GM19372 (cell line): ENCODE data around the gene ROS1.
"Not testable (repeated sequence)": the region's sequence is repeated elsewhere in the genome, so short reads cannot be mapped to it uniquely, and the experiment has no call there.

Source experiments
- ATAC-seq: cut with Tn5 transposase; IDR thresholded peaks from one replicate; pipeline ENCODE4 v1.9.1; 2021; ENCODE audit warnings: mild to moderate bottlenecking, low read depth, moderate library complexity; ENCODE audit not compliant: unreplicated experiment

Gene ROS1

DNA sequence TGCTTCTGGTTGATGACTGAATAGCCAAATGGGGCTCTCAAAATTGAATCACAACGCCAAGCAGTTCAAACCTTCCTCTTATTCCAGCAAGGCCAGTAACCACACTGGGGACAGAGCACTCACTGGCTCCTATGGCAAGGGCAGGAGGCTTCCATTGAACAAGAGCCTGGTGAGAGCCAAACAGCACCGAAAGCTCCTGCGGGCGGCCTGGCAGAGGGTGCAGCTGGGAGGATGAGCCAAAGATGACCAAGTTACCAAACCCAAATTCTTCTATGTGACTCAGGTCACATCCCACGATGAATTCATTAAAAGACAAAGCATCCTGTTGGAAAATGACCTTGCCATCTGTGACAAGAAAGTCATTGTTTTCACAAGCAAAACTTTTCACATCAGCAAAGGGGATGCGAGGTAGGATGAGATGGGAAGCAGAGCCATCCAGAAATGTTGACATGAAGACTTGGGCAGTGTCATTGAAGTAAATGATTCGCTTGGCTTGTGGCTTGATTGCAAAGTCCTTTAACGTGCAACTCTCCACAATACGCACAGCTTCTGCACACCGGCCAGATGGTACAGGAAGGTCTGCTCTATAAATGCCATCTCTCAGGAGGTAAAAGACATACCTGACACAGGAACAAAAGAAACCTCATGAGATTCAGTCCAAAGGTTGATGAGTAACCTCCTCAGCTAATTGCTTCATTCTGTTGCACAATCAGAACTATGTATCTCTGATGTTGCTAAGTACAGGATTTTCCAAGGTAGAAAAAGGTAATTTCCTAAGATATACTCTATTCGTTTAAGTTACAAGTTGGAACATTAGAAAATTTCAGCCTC, 36.3 kb downstream of the ROS1 start:
- ATAC-seq, result no peak

DNA sequence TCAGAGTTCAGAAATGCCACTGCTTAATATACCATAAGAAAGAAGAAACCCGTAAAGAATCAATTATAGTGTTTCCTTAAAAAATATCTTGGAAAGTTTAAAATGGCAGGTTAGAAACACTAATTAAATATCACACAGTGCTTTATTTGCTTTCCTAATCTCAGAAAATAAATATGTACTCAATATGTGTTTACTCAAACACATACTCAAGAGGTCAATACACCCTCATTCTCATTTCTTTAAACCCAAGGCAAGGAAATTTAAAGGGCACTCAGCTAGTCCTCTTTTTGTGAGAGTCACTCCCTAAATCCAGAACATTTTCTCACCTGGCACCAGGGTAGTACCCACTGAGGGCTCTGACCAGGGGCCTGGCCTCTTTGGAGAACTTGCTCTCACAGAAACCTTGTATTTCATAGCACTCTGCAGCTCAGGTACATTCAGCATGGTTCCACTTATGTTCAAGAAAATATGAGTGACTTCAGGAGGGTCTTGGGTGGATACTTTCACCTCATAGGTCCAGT, 38.2 kb downstream of the ROS1 start:
- ATAC-seq, result no peak

DNA sequence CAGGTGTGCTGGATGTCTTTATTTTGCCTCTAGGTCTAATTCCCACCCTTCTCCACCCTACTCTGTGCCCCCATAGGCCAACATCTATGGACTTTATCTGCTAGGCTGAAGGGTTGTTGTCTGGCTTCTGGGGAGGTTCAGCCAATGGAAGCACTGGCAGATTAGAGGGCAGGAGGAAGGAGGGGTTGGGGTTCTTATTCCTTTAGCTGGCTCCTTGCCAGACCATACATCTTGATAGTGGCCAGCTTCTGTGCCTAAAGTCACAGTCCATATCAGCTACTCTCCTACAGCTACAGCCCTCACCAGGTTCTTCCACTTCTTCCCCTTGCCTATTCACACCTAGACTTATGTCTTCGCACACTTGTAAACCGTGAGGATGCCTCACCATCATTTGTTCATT, 41.1 kb downstream of the ROS1 start:
- ATAC-seq, result no peak

DNA sequence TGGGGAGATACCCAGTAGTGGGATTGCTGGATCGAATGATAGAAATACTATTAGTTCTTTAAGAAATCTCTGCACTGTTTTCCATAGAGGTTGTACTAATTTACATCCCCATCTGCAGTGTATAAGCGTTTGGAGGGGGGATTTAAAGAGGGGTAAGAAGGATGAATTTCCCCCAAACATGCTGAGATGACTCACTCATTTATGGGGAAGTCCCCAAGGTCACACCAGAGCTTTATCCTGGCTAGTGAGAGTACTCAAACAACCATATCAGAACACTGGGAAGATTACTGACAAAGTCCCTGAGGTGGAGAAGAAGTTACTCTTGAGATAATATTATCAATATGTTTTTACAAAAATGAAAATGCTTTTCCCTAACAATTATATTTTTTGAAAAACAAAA, 44.0 kb downstream of the ROS1 start:
- no peak for ATAC-seq

DNA sequence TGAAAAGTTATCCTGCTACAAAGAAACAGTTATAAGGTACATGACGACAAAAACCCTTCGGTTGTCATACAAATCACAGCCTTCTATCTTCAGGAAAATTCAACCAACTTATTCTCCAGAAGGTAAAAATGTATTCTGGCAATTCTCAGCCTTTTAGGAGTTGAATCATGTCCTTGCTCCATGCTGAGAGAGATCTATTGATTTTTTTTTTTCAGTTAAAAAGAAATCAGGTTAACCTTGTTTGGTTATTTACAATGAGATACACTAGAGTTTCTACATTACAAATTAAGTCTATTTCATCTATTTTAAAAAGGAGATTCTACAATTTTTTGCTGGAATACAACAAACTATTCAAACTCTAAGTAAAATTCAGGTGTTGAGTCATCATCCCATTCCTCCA, 45.4 kb downstream of the ROS1 start:
- no peak for ATAC-seq

DNA sequence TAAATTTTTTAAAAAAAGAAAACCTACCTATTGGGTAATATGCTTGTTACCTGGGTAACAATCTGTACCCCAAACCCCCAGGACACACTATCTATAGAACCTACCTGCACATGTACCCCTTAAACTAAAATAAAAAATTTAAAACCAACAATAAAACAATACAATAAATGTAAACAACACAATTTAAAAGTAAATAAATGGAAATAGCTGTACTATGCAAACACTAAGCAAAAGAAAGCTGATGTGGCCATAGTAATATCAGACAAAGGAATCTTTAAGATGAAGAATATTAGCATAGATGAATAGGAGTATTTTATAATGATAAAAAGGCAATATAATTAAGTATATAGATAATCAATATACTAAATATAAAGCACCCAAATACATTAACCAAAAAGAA, 50.3 kb downstream of the ROS1 start:
- no peak for ATAC-seq

DNA sequence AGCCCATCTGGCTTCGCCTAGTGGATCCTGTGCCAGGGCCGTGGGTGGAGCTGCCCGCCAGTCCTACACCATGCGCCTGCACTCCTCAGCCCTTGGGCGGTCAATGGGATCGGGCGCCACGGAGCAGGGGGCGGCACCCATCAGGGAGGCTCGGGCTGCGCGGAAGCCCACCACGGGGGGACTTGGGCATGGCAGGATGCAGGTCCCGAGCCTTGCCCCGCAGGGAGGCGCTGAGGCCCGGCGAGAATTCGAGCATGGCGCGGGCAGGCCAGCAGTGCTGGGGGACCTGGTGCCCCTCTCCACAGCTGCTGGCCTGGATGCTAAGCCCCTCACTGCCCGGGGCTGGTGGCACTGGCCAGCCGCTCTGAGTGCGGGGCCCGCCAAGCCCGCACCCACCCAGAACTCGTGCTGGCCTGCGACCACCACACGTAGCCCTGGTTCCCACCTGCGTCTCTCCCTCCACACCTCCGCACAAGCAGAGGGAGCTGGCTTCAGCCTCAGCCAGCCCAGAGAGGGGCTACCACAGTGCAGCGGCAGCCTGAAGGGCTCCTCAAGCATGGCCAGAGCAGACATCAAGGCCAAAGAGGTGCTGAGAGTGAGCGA, 52.4 kb downstream of the ROS1 start:
- no peak for ATAC-seq

DNA sequence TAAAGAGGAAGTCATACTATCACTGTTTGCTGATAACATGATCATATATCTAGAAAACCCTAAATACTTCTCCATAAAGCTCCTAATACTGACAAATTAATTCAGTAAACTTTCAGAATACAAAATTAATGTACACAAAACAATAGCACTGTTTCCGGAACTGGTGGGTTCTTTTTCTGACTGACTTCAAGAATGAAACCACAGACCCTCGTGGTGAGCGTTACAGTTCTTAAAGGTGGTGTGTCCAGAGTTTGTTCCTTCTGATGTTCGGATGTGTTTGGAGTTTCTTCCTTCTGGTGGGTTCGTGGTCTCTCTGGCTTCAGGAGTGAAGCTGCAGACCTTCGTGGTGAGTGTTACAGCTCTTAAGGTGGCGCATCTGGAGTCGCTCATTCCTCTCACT, 53.5 kb downstream of the ROS1 start:
- ATAC-seq, result not testable (repeated sequence)

DNA sequence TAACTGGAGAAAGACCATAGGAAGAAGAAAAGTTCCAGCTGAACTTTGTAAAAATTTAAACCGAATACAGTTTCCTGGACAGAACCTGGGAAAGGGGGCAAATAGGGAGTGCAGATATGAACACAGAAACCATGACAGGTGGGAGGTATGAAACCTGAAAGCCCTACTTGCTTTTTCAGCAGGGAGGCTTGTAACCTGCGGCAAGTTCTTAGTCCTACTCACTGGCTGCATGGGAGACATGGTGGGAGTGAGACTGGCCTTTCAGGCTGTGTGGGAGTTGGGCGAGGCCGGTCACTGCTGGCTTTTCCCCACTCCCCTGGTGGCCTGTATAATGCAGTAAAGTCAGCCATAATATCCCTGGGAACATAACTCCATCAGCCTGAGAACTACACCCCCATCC, 54.2 kb downstream of the ROS1 start:
- no peak for ATAC-seq

DNA sequence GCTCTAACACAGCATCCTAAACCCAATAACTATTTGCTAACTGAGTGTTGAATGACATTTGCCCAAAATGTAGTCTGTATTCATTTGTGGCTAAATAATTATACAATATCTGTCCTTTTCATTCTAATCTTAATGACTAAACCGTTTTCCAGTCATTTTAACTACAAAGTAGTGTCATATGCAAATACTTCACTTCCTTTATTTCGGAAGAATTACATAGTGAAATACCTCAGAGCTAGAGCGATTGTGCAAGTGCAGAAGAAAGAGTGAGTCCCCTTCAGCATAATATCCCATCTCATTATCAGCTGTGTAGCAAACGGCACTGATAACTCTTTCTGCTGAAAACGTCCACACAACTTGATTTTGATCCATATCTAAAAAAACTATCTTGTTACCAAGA, 66.2 kb downstream of the ROS1 start:
- no peak for ATAC-seq

DNA sequence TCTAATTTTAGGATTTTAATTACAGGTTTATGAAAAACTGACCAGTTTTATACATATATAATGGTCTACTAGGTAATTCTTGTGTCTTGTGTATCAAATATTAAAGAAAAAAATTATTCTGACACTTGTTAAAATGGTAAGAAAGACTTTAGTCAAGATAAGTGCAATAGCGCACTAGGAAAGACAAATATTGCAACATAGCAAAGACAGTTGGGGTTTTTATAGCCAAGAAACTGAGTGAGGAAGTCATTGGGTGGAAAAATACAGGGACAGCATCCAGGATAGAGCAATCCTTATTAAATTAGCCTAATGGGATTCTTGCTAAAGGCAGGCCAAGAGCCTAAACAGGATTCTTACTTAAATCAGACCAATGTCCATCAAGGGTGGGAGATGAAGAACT, 71.1 kb downstream of the ROS1 start:
- ATAC-seq, result no peak

DNA sequence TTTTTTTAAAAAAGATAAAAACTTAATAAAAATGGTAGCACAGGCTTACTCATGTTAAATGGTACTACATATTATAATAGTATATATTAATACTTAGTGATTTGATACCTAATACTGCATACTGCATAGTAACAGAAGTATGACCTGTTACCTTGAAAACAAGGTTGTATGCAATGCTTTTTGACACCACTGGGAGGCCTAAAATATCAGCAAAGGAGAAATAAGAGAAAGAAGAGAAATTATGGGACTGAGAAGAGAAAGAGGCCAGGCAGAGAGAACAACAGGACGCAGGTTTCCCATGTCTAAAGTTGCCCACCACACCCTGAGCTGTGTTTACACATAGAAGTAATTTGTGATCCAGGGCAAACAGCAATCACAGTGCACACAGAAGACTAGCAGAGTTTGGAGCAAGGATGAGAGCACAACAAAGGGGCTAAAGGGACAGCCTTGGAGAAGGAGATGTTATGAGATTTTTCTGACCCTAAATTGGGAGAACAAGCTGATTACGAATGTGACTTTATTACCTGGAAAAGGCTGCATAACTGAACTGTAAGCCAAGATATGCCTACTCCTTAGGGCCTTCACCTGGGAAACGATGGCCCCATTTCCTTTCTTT, 73.2 kb downstream of the ROS1 start:
- peak; percentile 77 for ATAC-seq

DNA sequence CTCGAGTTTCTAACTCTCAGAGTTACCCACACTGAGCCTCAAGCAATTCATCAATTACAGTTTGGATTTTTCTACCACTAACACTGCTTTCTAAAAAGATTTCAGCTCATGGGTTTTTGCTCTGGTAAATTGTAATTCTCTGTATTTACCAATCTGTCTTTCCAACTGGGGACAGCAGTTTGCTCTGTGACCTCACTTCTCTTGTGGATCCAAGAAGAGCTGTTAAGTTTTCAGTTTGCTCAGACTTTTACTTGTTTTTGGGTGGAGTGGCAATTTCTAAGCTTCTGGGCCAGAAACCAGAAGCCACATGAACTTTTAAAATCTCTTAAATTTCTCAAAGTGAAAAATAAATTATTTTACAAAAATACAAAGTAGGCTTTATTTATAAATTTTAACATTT, 74.2 kb downstream of the ROS1 start:
- no peak for ATAC-seq

DNA sequence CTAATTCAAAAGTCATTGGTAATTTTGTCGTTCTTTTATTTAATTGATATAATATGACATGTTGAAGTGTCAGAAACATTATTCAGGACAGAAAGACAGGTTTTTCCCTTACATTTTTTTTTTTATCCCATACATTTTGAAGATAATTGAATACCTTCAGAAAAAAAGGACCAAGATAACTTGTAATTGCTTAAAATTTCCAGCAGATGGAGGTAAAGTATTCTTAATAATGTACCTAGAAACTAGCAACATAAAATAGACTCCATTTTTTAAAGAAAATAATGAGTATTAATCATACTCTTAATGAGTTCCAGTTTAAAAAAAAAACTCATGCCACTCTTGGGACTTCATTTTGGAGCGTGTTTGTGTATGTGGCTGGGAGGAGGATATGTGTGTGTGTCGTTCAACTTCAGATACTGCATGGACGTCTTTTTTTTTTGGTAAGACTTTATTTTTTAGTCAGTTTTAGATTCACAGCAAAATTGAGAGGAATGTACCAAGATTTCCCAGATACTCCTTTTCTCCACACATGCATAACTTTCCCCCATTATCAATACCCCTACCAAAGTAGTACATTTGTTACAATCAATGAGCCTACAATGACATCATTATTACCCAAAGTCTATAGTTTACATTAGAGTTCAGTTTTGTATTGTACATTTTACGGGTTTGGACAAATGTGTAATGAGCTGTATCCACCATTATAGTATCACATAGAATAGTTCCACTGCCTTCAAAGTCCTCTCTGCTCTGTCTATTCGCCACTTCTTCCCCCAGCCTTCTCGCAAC, 79.4 kb downstream of the ROS1 start:
- ATAC-seq, result no peak

DNA sequence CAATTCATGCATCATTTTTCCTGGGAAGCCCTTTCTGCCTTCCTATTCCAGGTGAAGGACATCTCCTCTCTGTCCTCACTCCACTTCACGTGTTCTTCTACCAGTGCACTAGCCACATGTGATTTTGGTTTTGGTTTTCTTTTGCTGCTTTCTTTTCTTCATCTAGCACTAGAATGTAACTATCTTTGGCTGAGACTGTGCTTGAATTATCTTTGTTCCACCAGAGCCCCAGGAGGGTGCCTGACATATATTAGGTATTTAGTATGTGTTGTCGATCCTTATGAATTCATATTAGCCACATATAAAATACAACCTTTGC, 80.5 kb downstream of the ROS1 start:
- no peak for ATAC-seq

DNA sequence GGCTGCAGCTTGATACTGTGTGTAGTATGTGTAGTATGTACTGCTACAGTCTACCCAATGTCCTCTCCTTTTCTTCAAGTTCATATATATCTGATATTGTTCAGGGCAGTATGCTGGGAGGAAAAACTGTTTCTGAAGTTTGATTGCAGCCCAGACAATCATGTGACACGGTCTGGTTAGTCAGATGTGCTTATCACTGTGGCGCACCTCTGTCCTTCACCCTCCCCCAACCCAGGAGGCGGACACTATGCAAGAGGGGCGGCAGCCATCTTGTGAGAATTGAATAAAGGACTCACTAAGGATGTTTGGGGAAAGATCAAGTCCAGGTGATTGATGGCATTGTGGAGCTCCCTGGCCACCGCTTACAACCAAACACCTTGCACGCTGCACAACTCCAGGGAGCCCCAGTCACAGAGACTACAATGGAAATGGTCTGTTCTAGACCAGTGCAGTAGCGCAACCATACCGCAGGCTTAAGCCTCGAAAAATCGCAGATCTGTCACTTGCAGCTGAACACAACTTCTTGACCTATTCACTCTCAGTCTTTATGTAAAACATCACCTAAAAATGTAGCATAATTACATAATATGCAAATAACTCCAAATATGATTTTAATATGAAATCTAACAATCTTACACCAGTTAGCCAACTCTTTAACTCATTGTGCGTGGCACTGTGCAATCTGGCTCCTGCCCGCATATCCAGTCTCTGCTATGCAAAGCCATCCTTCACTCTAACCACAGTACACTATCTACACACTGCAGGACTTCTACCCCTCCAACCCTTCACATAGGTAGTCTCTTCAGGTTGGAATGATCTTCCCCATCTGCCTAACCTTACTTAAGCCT, 81.1 kb downstream of the ROS1 start:
- no peak for ATAC-seq

DNA sequence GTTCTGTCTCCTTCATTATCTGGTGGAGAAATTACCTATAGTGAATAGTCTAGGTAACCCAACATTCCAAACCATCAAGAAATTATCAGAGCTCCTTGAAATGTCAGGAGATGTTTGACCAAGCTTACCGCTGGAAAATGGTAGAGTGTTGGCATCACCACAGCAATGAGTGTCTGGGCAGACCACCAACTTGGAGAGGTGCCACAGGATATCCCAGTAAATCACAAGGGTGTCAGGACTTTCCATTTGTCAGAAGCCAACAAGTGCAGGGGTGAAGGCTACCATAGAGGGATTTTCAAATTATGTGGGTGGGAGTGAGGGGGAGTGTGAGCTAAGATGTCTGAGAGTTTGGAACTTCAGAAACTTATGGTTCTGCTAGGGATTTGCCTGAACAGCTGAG, 87.2 kb downstream of the ROS1 start:
- no peak for ATAC-seq

DNA sequence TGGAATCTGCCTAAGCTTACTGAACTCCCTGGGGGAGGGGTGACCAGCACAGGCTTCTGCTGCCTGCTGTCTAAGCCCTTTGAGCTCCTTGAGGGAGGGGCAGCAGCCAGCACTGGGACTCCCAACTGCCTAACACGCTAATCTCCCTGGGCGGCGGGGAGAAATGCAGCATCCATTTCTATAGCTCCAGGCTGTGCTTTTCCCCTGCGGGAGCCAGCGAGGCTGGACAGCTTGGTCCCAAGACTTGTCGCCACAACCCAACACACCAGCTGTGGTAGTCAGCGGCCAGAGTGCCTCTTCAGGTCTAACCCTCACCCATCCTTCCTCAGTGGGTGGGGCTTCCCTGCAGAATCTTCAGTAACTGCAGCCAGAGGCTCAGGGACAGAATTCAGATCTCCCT, 95.8 kb downstream of the ROS1 start:
- no peak for ATAC-seq

DNA sequence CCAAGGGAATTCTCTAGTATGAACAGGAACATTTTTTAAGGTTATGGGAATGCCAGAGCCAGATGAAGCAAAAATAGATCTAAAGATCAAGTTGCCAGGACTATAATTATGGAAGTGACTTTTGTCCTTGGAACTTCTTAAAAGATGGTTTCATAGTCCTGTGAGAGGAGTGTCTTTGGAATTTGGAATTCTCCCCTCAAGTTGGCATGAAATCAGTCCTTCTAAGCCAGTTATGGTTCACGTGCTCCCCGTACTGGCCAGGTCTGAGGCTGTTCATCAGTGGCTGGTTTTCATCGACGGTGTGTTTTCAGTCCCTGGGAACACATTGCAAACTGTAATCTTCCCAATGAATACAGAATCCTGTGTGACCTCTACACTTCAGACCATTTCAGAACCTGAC, 97.2 kb downstream of the ROS1 start:
- no peak for ATAC-seq

DNA sequence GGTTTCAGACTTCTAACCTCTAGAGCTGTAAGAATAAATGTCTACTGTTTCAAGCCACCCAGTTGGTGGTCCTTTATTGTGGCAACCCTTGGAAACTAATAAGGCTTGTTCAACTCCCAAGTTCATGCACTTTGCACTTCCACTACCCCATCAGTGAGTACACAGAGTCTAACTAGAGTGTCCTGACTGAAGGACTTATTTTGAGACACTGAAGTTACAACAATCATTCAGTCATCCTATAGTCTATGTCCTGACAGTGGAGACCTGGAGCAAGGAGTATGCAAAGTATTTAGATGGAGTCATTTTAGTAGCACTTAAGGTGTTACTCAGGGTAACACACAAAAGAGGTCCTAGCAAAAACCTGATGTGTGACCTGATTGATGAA, 97.7 kb downstream of the ROS1 start:
- no peak for ATAC-seq
